Thyroid gland (tissue), 4 donors: ENCODE data around the gene AHRR. TPM values are rescaled to one million over a fixed set of nuclear protein-coding genes. Genes with fewer than 3 reads are reported as not detected.

ENCODE experiments used
- DNase-seq, 2 donors: peaks; one replicate each; pipeline ENCODE4 v3.0.0-alpha.2; 2019
- H3K27ac ChIP-seq, 3 donors: fragments of 200-600 bp; sonication (generic); 1 replicate in 2 of 3; 2 replicates in 1 of 3; pipeline ENCODE4 v1.5.1; 2016 to 2019; ENCODE audit warnings: mild to moderate bottlenecking in 1 of 3, moderate library complexity in 1 of 3
- H3K27me3 ChIP-seq: fragments of 200-600 bp; sonication (generic); one replicate; pipeline ENCODE4 v1.5.1; 2019
- H3K36me3 ChIP-seq, 2 donors: fragments of 200-600 bp; sonication (generic); one replicate each; pipeline ENCODE4 v1.5.1; 2016 to 2019
- H3K4me1 ChIP-seq, 2 donors: fragments of 200-600 bp; sonication (generic); one replicate each; pipeline ENCODE4 v1.5.1; 2017 to 2019
- H3K4me3 ChIP-seq, 3 donors: fragments of 200-600 bp; sonication (generic); replicated peaks in 1 of 3; 1 replicate in 2 of 3; 2 replicates in 1 of 3; pipeline ENCODE4 v1.5.1; 2016; ENCODE audit warnings: mild to moderate bottlenecking in 1 of 3
- H3K9me3 ChIP-seq: fragments of 200-600 bp; sonication (generic); one replicate; pipeline ENCODE4 v1.5.1; 2017
- POLR2A ChIP-seq, 2 donors: fragments of 450-650 bp; IDR thresholded peaks; one replicate each; pipeline ENCODE4 v1.6.1; 2017; ENCODE audit warnings: antibody characterized with exemption in 2 of 2, mild to moderate bottlenecking in 2 of 2, moderate library complexity in 1 of 2
- WGBS, 2 donors: methylation state at CpG; one replicate each; pipeline ENCODE4 v1.1.5; 2017; 5-methylcytosine and 5-hydroxymethylcytosine counted together
- intact Hi-C: fragments of 100-400 bp; cut with DNase I; formaldehyde crosslinking; loops from one replicate; pipeline ENCODE4 v1.15.1; 2023
- total RNA-seq, 4 donors: library from RNA; depleted of rRNA; stranded (reverse); fragments of >200 nt; gene quantifications; one replicate each; pipeline ENCODE4 v1.2.3, GENCODE V29; 2016
- TF ChIP-seq, protein P1 (sequence below), 6 experiments: fragments of 200-600 bp in 3 of 6; fragments of 450-650 bp in 3 of 6; sonication (generic) in 3 of 6; IDR thresholded peaks; one replicate each; pipeline ENCODE4 v1.5.1; 2016 to 2019; ENCODE audit warnings: antibody characterized with exemption in 6 of 6, mild to moderate bottlenecking in 2 of 6, inconsistent platforms in 1 of 6, moderate library complexity in 1 of 6

AHRR gene
- total RNA-seq, 4 donors from 2014 or later: 0.88 to 2.1 (median 1.3) TPM

DNA sequence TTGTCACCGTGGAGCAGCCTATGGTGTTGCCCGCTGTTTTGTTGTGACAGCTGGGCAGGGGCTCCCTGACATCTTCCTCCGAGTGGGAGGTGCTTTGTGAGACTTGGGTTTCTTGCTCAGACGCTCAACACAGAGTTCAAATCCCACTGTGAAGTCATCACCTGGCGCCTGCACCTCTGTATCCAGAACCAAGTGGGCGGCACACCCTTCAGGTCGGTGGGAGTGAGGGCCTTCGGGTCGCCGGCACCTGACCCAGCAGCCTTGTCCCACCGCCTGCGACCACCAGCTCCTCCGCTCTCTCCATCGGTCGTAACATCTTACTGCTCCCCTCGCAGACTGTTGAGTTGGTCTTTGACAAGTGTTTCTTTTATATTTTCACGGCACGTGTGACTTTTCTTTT is 83.9 kb downstream of the AHRR start:
- intact Hi-C loops: no loop called here
- Histone ChIP-seq H3K4me3 (no peak overlapping the region), H3K36me3 (no peaks in the 10 kb centered on the region), H3K27ac (no peak overlapping the region), H3K4me1 (peaks cover 0 to under 1% of the 10 kb centered on the region in 2 donors), H3K27me3 (no peaks in the 10 kb centered on the region), H3K9me3 (no peaks in the 10 kb centered on the region)
- 84 to 86% methylated on average over 18 of the region's 18 CpGs for WGBS, 2 donors
- TF ChIP-seq POLR2A (IDR thresholded peaks at IDR 0.05): no peak
- TF ChIP-seq, protein P1, sequence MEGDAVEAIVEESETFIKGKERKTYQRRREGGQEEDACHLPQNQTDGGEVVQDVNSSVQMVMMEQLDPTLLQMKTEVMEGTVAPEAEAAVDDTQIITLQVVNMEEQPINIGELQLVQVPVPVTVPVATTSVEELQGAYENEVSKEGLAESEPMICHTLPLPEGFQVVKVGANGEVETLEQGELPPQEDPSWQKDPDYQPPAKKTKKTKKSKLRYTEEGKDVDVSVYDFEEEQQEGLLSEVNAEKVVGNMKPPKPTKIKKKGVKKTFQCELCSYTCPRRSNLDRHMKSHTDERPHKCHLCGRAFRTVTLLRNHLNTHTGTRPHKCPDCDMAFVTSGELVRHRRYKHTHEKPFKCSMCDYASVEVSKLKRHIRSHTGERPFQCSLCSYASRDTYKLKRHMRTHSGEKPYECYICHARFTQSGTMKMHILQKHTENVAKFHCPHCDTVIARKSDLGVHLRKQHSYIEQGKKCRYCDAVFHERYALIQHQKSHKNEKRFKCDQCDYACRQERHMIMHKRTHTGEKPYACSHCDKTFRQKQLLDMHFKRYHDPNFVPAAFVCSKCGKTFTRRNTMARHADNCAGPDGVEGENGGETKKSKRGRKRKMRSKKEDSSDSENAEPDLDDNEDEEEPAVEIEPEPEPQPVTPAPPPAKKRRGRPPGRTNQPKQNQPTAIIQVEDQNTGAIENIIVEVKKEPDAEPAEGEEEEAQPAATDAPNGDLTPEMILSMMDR (IDR thresholded peaks at IDR 0.05): no peak
- DNase-seq: no peak

DNA sequence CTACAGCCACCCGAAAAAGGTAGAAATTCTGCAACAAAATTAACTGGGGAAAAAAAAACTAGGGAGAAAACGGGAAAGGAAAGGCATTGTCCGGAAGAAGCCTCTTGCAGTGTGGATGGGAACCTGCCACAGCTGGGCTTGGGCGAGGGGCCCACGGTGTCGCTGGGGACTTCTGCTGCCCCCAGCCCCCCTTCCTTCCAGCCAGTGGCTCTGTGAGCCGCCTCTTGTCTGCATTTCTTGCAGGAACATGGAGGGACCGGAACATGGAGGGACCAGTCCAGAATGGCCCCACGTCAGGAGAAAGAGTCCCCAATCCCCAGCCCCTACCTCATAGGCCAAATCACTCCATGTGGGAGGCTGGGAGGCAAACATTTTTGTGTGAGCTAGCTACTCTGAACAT is 84.5 kb downstream of the AHRR start:
- H3K36me3 ChIP-seq: no peaks in the 10 kb centered on the region
- H3K27ac ChIP-seq: no peak overlapping the region
- TF ChIP-seq POLR2A (IDR thresholded peaks at IDR 0.05): no peak
- TF ChIP-seq, protein P1 (IDR thresholded peaks at IDR 0.05): no peak
- DNase-seq: no peak
- intact Hi-C loops: no loop called here
- H3K9me3 ChIP-seq: no peaks in the 10 kb centered on the region
- WGBS, 2 donors: 84 to 90% methylated on average over 9 of the region's 9 CpGs
- no peaks in the 10 kb centered on the region for H3K27me3 ChIP-seq
- no peak overlapping the region for H3K4me3 ChIP-seq
- H3K4me1 ChIP-seq: no peaks in the 10 kb centered on the region

DNA sequence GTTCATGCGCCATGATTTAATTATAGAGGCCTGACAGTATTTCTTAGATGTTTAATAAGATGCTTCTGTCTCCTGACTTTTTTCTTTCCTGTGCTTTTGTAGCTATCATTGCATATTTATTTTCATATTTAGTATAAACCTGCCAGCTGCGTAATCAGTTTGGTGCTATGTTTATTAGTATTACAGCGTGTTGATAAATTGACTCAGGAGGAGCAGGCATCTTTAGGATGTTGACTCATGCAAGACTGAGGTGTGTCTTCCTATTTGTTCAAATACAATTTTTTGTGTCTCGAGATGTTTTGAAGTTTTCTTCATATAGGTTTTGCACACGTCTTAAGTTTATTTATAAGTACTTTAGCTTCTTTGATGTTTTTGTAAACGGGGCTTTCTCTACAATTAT is 85.5 kb downstream of the AHRR start:
- Histone ChIP-seq H3K27me3 (no peaks in the 10 kb centered on the region), H3K9me3 (no peaks in the 10 kb centered on the region), H3K4me3 (no peak overlapping the region), H3K4me1 (no peaks in the 10 kb centered on the region), H3K27ac (no peak overlapping the region), H3K36me3 (no peaks in the 10 kb centered on the region)
- no peak for TF ChIP-seq POLR2A (IDR thresholded peaks at IDR 0.05)
- TF ChIP-seq, protein P1 (IDR thresholded peaks at IDR 0.05): no peak
- intact Hi-C loops: no loop called here
- WGBS, 2 donors: 86 to 89% methylated on average over 6 of the region's 6 CpGs
- no peak for DNase-seq

DNA sequence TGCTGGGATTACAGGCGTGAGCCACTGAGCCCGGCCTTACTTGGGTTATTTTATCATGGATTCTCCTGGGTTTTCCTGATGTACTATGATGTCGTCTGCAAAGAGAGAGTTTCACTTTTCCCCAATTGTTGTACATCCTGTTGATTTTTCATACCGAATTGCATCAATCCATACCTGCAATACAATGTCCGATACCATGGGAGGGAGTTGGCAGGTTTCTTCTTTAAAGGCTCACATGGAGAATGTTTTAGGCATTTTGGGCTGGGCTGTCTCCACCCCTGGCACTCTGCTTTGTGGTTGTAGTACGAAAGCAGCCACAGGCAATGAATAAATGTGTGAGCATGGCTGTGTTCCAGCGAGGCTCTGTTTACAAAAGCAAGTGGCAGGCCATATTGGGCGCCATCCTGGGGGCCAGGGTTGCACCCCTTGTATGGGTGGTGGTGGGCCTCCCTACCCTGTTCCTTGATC is 86.3 kb downstream of the AHRR start:
- no peaks in the 10 kb centered on the region for H3K36me3 ChIP-seq
- H3K4me1 ChIP-seq: no peaks in the 10 kb centered on the region
- no peaks in the 10 kb centered on the region for H3K27me3 ChIP-seq
- WGBS, 2 donors: 64 to 81% methylated on average over 8 of the region's 8 CpGs
- no peak for DNase-seq
- intact Hi-C loops: no loop called here
- no peaks in the 10 kb centered on the region for H3K9me3 ChIP-seq
- TF ChIP-seq, protein P1 (IDR thresholded peaks at IDR 0.05): no peak
- no peak for TF ChIP-seq POLR2A (IDR thresholded peaks at IDR 0.05)
- H3K4me3 ChIP-seq: no peak overlapping the region
- no peak overlapping the region for H3K27ac ChIP-seq

DNA sequence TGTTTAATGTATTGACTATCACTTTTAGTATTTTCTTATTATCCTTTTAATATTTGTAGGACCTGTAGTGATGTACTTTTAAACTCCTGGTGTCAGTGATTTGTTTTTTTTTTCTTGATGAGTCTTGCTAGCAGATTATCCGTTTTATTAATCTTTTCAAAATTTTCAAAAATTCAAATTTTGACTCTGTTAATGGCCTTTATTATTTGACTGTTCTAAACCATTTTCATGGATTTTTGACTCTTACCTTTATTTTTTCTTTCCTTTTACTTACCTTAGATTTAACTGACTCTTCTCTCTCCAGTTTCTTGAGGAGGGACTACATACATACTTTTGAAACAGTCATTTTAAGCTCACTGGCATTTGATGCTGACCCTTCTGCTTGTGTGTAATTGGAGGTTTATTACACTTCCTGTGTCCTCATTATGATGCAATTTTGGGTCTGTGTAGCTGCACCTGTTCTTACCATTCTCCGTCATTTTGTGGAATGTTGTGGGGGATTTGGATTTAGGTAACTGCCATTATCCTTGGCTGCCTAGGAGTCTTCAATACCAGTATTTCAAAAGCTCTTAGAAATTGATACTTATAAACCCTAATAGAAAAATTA is 89.5 kb downstream of the AHRR start:
- Histone ChIP-seq H3K9me3 (no peaks in the 10 kb centered on the region), H3K27me3 (no peaks in the 10 kb centered on the region), H3K36me3 (no peaks in the 10 kb centered on the region), H3K4me3 (no peak overlapping the region), H3K4me1 (no peaks in the 10 kb centered on the region), H3K27ac (no peak overlapping the region)
- intact Hi-C loops: no loop called here
- DNase-seq: no peak
- 92 to 93% methylated on average over 2 of the region's 2 CpGs for WGBS, 2 donors
- TF ChIP-seq, protein P1 (IDR thresholded peaks at IDR 0.05): no peak
- no peak for TF ChIP-seq POLR2A (IDR thresholded peaks at IDR 0.05)
